Neural progenitor cell (in vitro differentiated cells): ENCODE measurements around the gene TRABD2B.

Source experiments
- CTCF ChIP-seq: fragments of 200-600 bp; sonication (generic); IDR thresholded peaks from 2 replicates; pipeline ENCODE4 v1.5.1; 2017; ENCODE audit warnings: antibody characterized with exemption, mild to moderate bottlenecking
- EZH2 ChIP-seq: fragments of 200-600 bp; sonication (generic); IDR thresholded peaks from 2 replicates; pipeline ENCODE4 v1.6.1; 2017; ENCODE audit warnings: antibody characterized with exemption, mild to moderate bottlenecking, moderate library complexity
- EZH2phosphoT487 ChIP-seq: fragments of 200-600 bp; sonication (generic); IDR thresholded peaks from 2 replicates; pipeline ENCODE4 v1.6.1; 2017; ENCODE audit warnings: antibody characterized with exemption

- TF ChIP-seq CTCF = no peak
- no peak for TF ChIP-seq EZH2phosphoT487
- TF ChIP-seq EZH2 = no peak
Observed at GRCh38 chr1:48039088-48040054, 42.2 kb upstream of the TRABD2B start.
